Measurements from ENCODE around the gene ERFE. TPM values are rescaled to one million over a fixed set of nuclear protein-coding genes. Genes with fewer than 3 reads are reported as not detected.

ERFE gene
- total and polyA plus RNA-seq, 2 donors (not counting 3 experiments of a cell fraction or from before 2014, with no cell fraction given): 0.65 to 1.2 TPM

GRCh38 chr2:238138331-238139195 lies 20.2 kb upstream of the ERFE start, which contains the start of gene KLHL30:
TSS of gene KLHL30 (plus strand) at chr2:238138668. CDS start at chr2:238140755, 2,087 bp downstream.
- TF ChIP-seq POLR2A (IDR thresholded peaks at IDR 0.05; ENCODE audit: low read depth, low read length) (no peak), FOS (IDR thresholded peaks at IDR 0.05; ENCODE audit: borderline replicate concordance, insufficient read depth, low read length) (no peak), MYC (IDR thresholded peaks at IDR 0.05; ENCODE audit: low read depth, low read length) (no peak), JUN (IDR thresholded peaks at IDR 0.05; ENCODE audit: borderline replicate concordance, insufficient read depth, insufficient read length, low read depth) (no peak), GATA2 (IDR thresholded peaks at IDR 0.05; ENCODE audit: insufficient read depth, insufficient read length, low read depth, low read length) (no peak), MAX (IDR thresholded peaks at IDR 0.05; ENCODE audit: insufficient read depth, insufficient read length) (no peak), POLR2AphosphoS5 (IDR thresholded peaks at IDR 0.05; ENCODE audit: insufficient read depth, low read depth, low read length) (no peak)
- dilution Hi-C loops (cut with MboI; ENCODE audit: extremely low pct_ligation_motif_present, low sequenced_read_pairs) (no loop called here), intact Hi-C loops (cut with micrococcal nuclease) (loop anchor here (1.0 kb wide), 1 partner anchor 215 kb away; no protein-coding TSS in a partner anchor)
- H3K4me1 ChIP-seq (ENCODE audit: control insufficient read depth, extremely low read depth, insufficient read depth, low read length): no peaks in the 10 kb centered on the region
- no peaks in the 10 kb centered on the region for H3K79me2 ChIP-seq (ENCODE audit: control insufficient read depth, insufficient read depth, low read length)
- H3K36me3 ChIP-seq (ENCODE audit: control insufficient read depth in 2 of 2, extremely low read depth in 1 of 2, insufficient read depth in 2 of 2, low read length in 2 of 2): no peaks in the 10 kb centered on the region
- H3K27me3 ChIP-seq (ENCODE audit: control insufficient read depth in 2 of 2, insufficient read depth in 2 of 2, low read length in 2 of 2): no peaks in the 10 kb centered on the region
- H3K4me2 ChIP-seq (ENCODE audit: insufficient read depth, low read length): no peak within 1 kb of the TSS
- H2AFZ ChIP-seq (ENCODE audit: low read depth, low read length): no peak within 1 kb of the TSS
- no peaks in the 10 kb centered on the region for H3K9me1 ChIP-seq (replicated peaks; ENCODE audit: control insufficient read depth, extremely low read depth, insufficient read depth, low read length)
- no peak within 1 kb of the TSS for H3K9ac ChIP-seq (replicated peaks; ENCODE audit: extremely low read depth, insufficient read depth, low read length)
- no peaks in the 10 kb centered on the region for H4K20me1 ChIP-seq (replicated peaks; ENCODE audit: control insufficient read depth, extremely low read depth, insufficient read depth, low read length)
- FAIRE-seq (no peak), DNase-seq (ENCODE audit: low read depth, low spot score) (no peak)
- ChIA-PET CTCF (interaction anchor here (1.1 kb wide), 1 partner anchor 280 kb away, joined by 3 read pairs; no protein-coding TSS in a partner anchor), POLR2A (interaction anchor here (0.6 kb wide), 1 partner anchor 12 kb away, joined by 7 read pairs; no protein-coding TSS in a partner anchor)
- H3K27ac ChIP-seq (ENCODE audit: insufficient read depth, low read depth, low read length): no peak within 1 kb of the TSS
- no peaks in the 10 kb centered on the region for H3K9me3 ChIP-seq (replicated peaks; ENCODE audit: control insufficient read depth, insufficient read depth, low read length)
- H3K4me3 ChIP-seq (replicated peaks in 1 of 3; ENCODE audit: insufficient read depth in 1 of 3, low read depth in 1 of 3, low read length in 3 of 3): no peak within 1 kb of the TSS
- no TSS peak for BruUV-seq (replicated peaks)

All from endothelial cell of umbilical vein (primary cell).